HCT116 (cell line): ENCODE data around the gene CD164L2. TPM values are rescaled to one million over a fixed set of nuclear protein-coding genes. Genes with fewer than 3 reads are reported as not detected.

Source experiments
- ATAC-seq: fragments of 200-7000 bp; cut with Tn5 transposase; 2 replicates; pipeline ENCODE4 v1.9.1; 2020; ENCODE audit warnings: mild to moderate bottlenecking, moderate library complexity
- BruUV-seq: library from RNA; stranded (reverse); fragments of 400-500 nt; replicated peaks from 2 replicates; lab custom pipeline; 2021; lab: Mats Ljungman, UMichigan
- CTCF ChIA-PET: fragments of 300-600 bp; sonication (Branson Sonifier 250); formaldehyde crosslinking; loops from one replicate; lab custom pipeline; 2021; ENCODE audit warnings: antibody characterized with exemption; lab: Charles Lee
- POLR2A ChIA-PET: fragments of 300-600, 350-600 bp; sonication (Branson Sonifier 250); formaldehyde crosslinking; loops from one replicate; lab custom pipeline; 2021; ENCODE audit warnings: antibody characterized with exemption; lab: Charles Lee
- RAD21 ChIA-PET, 2 experiments: fragments of 300-600 bp; sonication (Branson Sonifier 250); formaldehyde crosslinking; loops; one replicate each; lab custom pipeline; 2023; ENCODE audit warnings: low total read pairs in 2 of 2; ENCODE audit not compliant: uncharacterized antibody in 2 of 2, unreplicated experiment in 2 of 2, low non-redundant PET in 1 of 2; lab: Charles Lee
- DNase-seq: peaks from one replicate; pipeline ENCODE4 v3.0.0-alpha.2; 2010; ENCODE audit warnings: low read depth, low spot score
- H2AFZ ChIP-seq: fragments of 200-600 bp; shearing (Covaris generic), sonication (generic); 2 replicates; pipeline ENCODE4 v1.6.1; 2017; ENCODE audit warnings: low read depth, mixed run types, mixed read lengths, antibody characterized with exemption, low read length; ENCODE audit not compliant: poor library complexity, severe bottlenecking
- H3K27ac ChIP-seq: 2 replicates; pipeline ENCODE4 v1.5.1; 2012; ENCODE audit warnings: low read depth, low read length
- H3K27me3 ChIP-seq: fragments of 200-600 bp; sonication (generic); 2 replicates; pipeline ENCODE4 v1.6.1; 2016; ENCODE audit warnings: mixed run types, low read length, mixed read lengths; ENCODE audit not compliant: insufficient read depth
- H3K36me3 ChIP-seq, 2 experiments: fragments of 200-500 bp in 1 of 2; fragments of 200-600 bp in 1 of 2; sonication (Bioruptor generic) in 1 of 2; sonication (generic) in 1 of 2; 2 replicates each; pipeline versions ENCODE4 v1.5.1 to v1.6.1; 2014 to 2016; ENCODE audit warnings: low read length in 2 of 2, inconsistent platforms in 1 of 2, mixed read lengths in 1 of 2, mixed run types in 1 of 2; ENCODE audit not compliant: insufficient read depth in 2 of 2, control insufficient read depth in 1 of 2
- H3K4me1 ChIP-seq, 2 experiments: fragments of 200-600 bp in 1 of 2; sonication (generic) in 1 of 2; 2 replicates each; pipeline versions ENCODE4 v1.5.1 to v1.6.1; 2012 to 2017; ENCODE audit warnings: low read length in 2 of 2, inconsistent platforms in 1 of 2, mild to moderate bottlenecking in 1 of 2, mixed read lengths in 1 of 2, mixed run types in 1 of 2, moderate library complexity in 1 of 2; ENCODE audit not compliant: insufficient read depth in 2 of 2, control insufficient read depth in 1 of 2
- H3K4me2 ChIP-seq: fragments of 200-600 bp; sonication (generic); 2 replicates; pipeline ENCODE4 v1.6.1; 2017; ENCODE audit warnings: mixed run types, low read length, mixed read lengths
- H3K4me3 ChIP-seq, 2 experiments: fragments of 200-600 bp in 1 of 2; sonication (generic) in 1 of 2; replicated peaks in 1 of 2; 2 replicates each; pipeline ENCODE4 v1.5.1; 2011 to 2016; ENCODE audit warnings: low read length in 2 of 2, control low read depth in 1 of 2, low read depth in 1 of 2, mild to moderate bottlenecking in 1 of 2, mixed read lengths in 1 of 2, mixed run types in 1 of 2
- H3K79me2 ChIP-seq: fragments of 200-600 bp; sonication (generic); 2 replicates; pipeline ENCODE4 v1.6.1; 2017; ENCODE audit warnings: mild to moderate bottlenecking, mixed run types, low read length, moderate library complexity, mixed read lengths; ENCODE audit not compliant: insufficient read depth
- H3K9ac ChIP-seq: fragments of 200-600 bp; sonication (generic); 2 replicates; pipeline ENCODE4 v1.6.1; 2016; ENCODE audit warnings: low read length, mixed read lengths
- H3K9me2 ChIP-seq: fragments of 200-600 bp; sonication (generic), shearing (Covaris generic); 2 replicates; pipeline ENCODE4 v1.6.1; 2017; ENCODE audit warnings: mixed run types, mild to moderate bottlenecking, moderate library complexity; ENCODE audit not compliant: insufficient read depth
- H3K9me3 ChIP-seq, 2 experiments: fragments of 200-500 bp in 1 of 2; fragments of 200-600 bp in 1 of 2; sonication (Bioruptor generic) in 1 of 2; sonication (generic) in 1 of 2; 2 replicates each; pipeline ENCODE4 v1.6.1; 2014 to 2017; ENCODE audit warnings: low read length in 2 of 2, mixed read lengths in 2 of 2, inconsistent platforms in 1 of 2, low read depth in 1 of 2, mild to moderate bottlenecking in 1 of 2, mixed run types in 1 of 2, moderate library complexity in 1 of 2; ENCODE audit not compliant: control insufficient read depth in 1 of 2, insufficient read depth in 1 of 2
- H4K20me1 ChIP-seq: fragments of 200-600 bp; sonication (generic), shearing (Covaris generic); 2 replicates; pipeline ENCODE4 v1.6.1; 2017; ENCODE audit warnings: mixed run types, mild to moderate bottlenecking, moderate library complexity; ENCODE audit not compliant: insufficient read depth
- ATF3 ChIP-seq: IDR thresholded peaks from 2 replicates; pipeline ENCODE4 v1.6.1; 2012
- CTCF ChIP-seq, 3 experiments: fragments of 200-600 bp in 1 of 3; sonication (generic) in 1 of 3; IDR thresholded peaks in 2 of 3; conservative IDR thresholded peaks in 1 of 3; 2 replicates each; pipeline ENCODE4 v1.5.1; 2012 to 2017; ENCODE audit warnings: low read depth in 2 of 3, low read length in 2 of 3, antibody characterized with exemption in 1 of 3, borderline replicate concordance in 1 of 3, control low read depth in 1 of 3, mild to moderate bottlenecking in 1 of 3, mixed read lengths in 1 of 3, mixed run types in 1 of 3, moderate library complexity in 1 of 3; ENCODE audit not compliant: insufficient read depth in 1 of 3
- EGR1 ChIP-seq: IDR thresholded peaks from 2 replicates; pipeline ENCODE4 v1.6.1; 2012; ENCODE audit warnings: low read depth
- JUND ChIP-seq: IDR thresholded peaks from 2 replicates; pipeline ENCODE4 v1.6.1; 2012
- RAD21 ChIP-seq: IDR thresholded peaks from 2 replicates; pipeline ENCODE4 v1.6.1; 2012; ENCODE audit warnings: low read depth, mild to moderate bottlenecking
- intact Hi-C: fragments of 100-400 bp; cut with micrococcal nuclease; formaldehyde crosslinking; loops from 2 replicates; pipeline ENCODE4 v1.10.0; 2022
- total RNA-seq: library from RNA; stranded (reverse); gene quantifications from one replicate; pipeline ENCODE4 v1.2.1, GENCODE V29; 2021; ENCODE audit not compliant: unreplicated experiment

CD164L2 gene
- total RNA-seq, 1 experiment from 2014 or later: 11.6 TPM

- ATAC-seq (peak; percentile 35; the same call in 1 of the 2 replicates), DNase-seq (no peak)
- no peak overlapping the region for H3K4me3 ChIP-seq
- H4K20me1 ChIP-seq: no peaks in the 10 kb centered on the region
- intact Hi-C loops: no loop called here
- H3K27ac ChIP-seq: no peak overlapping the region
- ChIA-PET RAD21 (no interaction called here), CTCF (interaction anchor here (1.4 kb wide), 1 partner anchor 154 kb away, joined by 3 read pairs; no protein-coding TSS in a partner anchor), POLR2A (no interaction called here)
- no peaks in the 10 kb centered on the region for H3K79me2 ChIP-seq
- no peak overlapping the region for H3K9ac ChIP-seq
- H3K9me3 ChIP-seq: no peaks in the 10 kb centered on the region
- H3K27me3 ChIP-seq: no peaks in the 10 kb centered on the region
- H3K9me2 ChIP-seq: no peaks in the 10 kb centered on the region
- no peak overlapping the region for H3K4me2 ChIP-seq
- no TSS peak for BruUV-seq
- peaks cover 0 to 10% of the 10 kb centered on the region in 2 experiments; a peak in 1 of 4 replicates for H3K4me1 ChIP-seq
- no peak overlapping the region for H2AFZ ChIP-seq
- H3K36me3 ChIP-seq: peaks cover 0 to 5% of the 10 kb centered on the region in 2 experiments; a peak in 1 of 4 replicates
- peak; percentile 51 for TF ChIP-seq RAD21
- TF ChIP-seq ATF3: no peak
- TF ChIP-seq JUND: no peak
- peak in 2 of 3 experiments; percentile 31 to 42; a peak in 2 of 6 replicates for TF ChIP-seq CTCF (IDR thresholded peaks at IDR 0.05 in 2 of 3, conservative IDR thresholded peaks at IDR 0.05 in 1 of 3; ENCODE audit: borderline replicate concordance in 1 of 3, insufficient read depth in 1 of 3, low read depth in 2 of 3, low read length in 2 of 3)
Measured at GRCh38 chr1:27403065-27403726, 20.1 kb upstream of the CD164L2 start.

GRCh38 chr1:27402349-27402754 is 19.2 kb upstream of the CD164L2 start:
- no TSS peak for BruUV-seq
- CTCF ChIA-PET: interaction anchor here (1.0 to 1.4 kb wide), 2 partner anchors 17 to 155 kb away, joined by 3 read pairs; no protein-coding TSS in a partner anchor
- no peak overlapping the region for H3K4me2 ChIP-seq

More at GRCh38 chr1:27402349-27402754, 19.2 kb upstream of the CD164L2 start:
- intact Hi-C loops: no loop called here
- Histone ChIP-seq H3K27ac (no peak overlapping the region), H3K79me2 (no peaks in the 10 kb centered on the region), H3K36me3 (no peaks in the 10 kb centered on the region; a peak in 1 of 4 replicates), H3K27me3 (no peaks in the 10 kb centered on the region), H3K9me3 (no peaks in the 10 kb centered on the region), H2AFZ (no peak overlapping the region), H3K4me3 (no peak overlapping the region), H3K9ac (no peak overlapping the region), H4K20me1 (no peaks in the 10 kb centered on the region), H3K4me1 (peaks cover 0 to 10% of the 10 kb centered on the region in 2 experiments; a peak in 2 of 4 replicates), H3K9me2 (no peaks in the 10 kb centered on the region)
- POLR2A ChIA-PET: no interaction called here
- no peak for DNase-seq
- RAD21 ChIA-PET: interaction anchor here in 1 of 2 experiments (0.6 kb wide), 1 partner anchor 98 kb away, joined by 3 read pairs; no protein-coding TSS in a partner anchor
- ATAC-seq: peak; percentile 71
- TF ChIP-seq CTCF (IDR thresholded peaks at IDR 0.05 in 2 of 3, conservative IDR thresholded peaks at IDR 0.05 in 1 of 3; ENCODE audit: borderline replicate concordance in 1 of 3, insufficient read depth in 1 of 3, low read depth in 2 of 3, low read length in 2 of 3): peak; percentile 40 to 54 (median 43); a peak in 4 of 6 replicates
- peak; percentile 63 for TF ChIP-seq RAD21
- TF ChIP-seq EGR1: no peak
